NCI-H2029 treated with DMSO at 0.1 percent for 48 hours (cell line): ENCODE results near the gene DYNLRB1.
"Not testable (repeated sequence)": the region's sequence is repeated elsewhere in the genome, so short reads cannot be mapped to it uniquely, and the experiment has no call there.

Experiments
- DNase-seq: peaks from one replicate; lab custom pipeline; 2025; lab: John Stamatoyannopoulos, UW

DYNLRB1 gene

GRCh38 chr20:34516247-34517113 is at the start of gene DYNLRB1:
DYNLRB1 (plus strand) TSS chr20:34516422; CDS start chr20:34516459, 37 bp downstream.
- DNase-seq: peak; percentile 78

- DNase-seq: no peak
Measured at GRCh38 chr20:34468951-34469350, 47.3 kb upstream of the DYNLRB1 start.

GRCh38 chr20:34472246-34472925 is 43.8 kb upstream of the DYNLRB1 start:
- no peak for DNase-seq

- DNase-seq: no peak
Measured at GRCh38 chr20:34473262-34473883, 42.8 kb upstream of the DYNLRB1 start.

- DNase-seq: no peak
Measured at GRCh38 chr20:34475979-34476736, 40.1 kb upstream of the DYNLRB1 start.

GRCh38 chr20:34479627-34480026 is 36.6 kb upstream of the DYNLRB1 start:
- DNase-seq: no peak

GRCh38 chr20:34482154-34482553 is 34.1 kb upstream of the DYNLRB1 start:
- not testable (repeated sequence) for DNase-seq

- not testable (repeated sequence) for DNase-seq
Measured at GRCh38 chr20:34483585-34484220, 32.5 kb upstream of the DYNLRB1 start.

- DNase-seq: no peak
Measured at GRCh38 chr20:34485068-34485634, 31.1 kb upstream of the DYNLRB1 start.

- no peak for DNase-seq
Measured at GRCh38 chr20:34491226-34491931, 24.8 kb upstream of the DYNLRB1 start.

GRCh38 chr20:34491932-34492509 is 24.2 kb upstream of the DYNLRB1 start:
- DNase-seq: no peak

GRCh38 chr20:34493646-34494045 is 22.6 kb upstream of the DYNLRB1 start:
- no peak for DNase-seq

- DNase-seq: no peak
Measured at GRCh38 chr20:34495307-34495706, 20.9 kb upstream of the DYNLRB1 start.

- DNase-seq: no peak
Measured at GRCh38 chr20:34495916-34496315, 20.3 kb upstream of the DYNLRB1 start.

- DNase-seq: not testable (repeated sequence)
Measured at GRCh38 chr20:34497596-34497995, 18.6 kb upstream of the DYNLRB1 start.

- no peak for DNase-seq
Measured at GRCh38 chr20:34500823-34501222, 15.4 kb upstream of the DYNLRB1 start.

- no peak for DNase-seq
Measured at GRCh38 chr20:34506480-34506879, 9.7 kb upstream of the DYNLRB1 start.

- DNase-seq: no peak
Measured at GRCh38 chr20:34507702-34508413, 8.4 kb upstream of the DYNLRB1 start.

- no peak for DNase-seq
Measured at GRCh38 chr20:34510575-34510974, 5.6 kb upstream of the DYNLRB1 start.

GRCh38 chr20:34511891-34512265 is 4.3 kb upstream of the DYNLRB1 start:
- DNase-seq: no peak
